Gastroesophageal sphincter (tissue), 3 donors: Measurements from ENCODE around the gene TSPAN9.

Experiments
- CTCF ChIP-seq, 4 experiments: fragments of 200-600 bp in 2 of 4; fragments of 450-650 bp in 2 of 4; sonication (generic) in 1 of 4; IDR thresholded peaks; one replicate each; pipeline ENCODE4 v1.5.1; 2017 to 2019; ENCODE audit warnings: antibody characterized with exemption in 4 of 4, mild to moderate bottlenecking in 2 of 4, moderate library complexity in 2 of 4
- EP300 ChIP-seq: sonication (generic); formaldehyde crosslinking; IDR thresholded peaks from one replicate; pipeline ENCODE4 v1.6.1; 2017; ENCODE audit warnings: antibody characterized with exemption, mild to moderate bottlenecking

GRCh38 chr12:3145546-3146310 lies 68.5 kb downstream of the TSPAN9 start:
- TF ChIP-seq CTCF (IDR thresholded peaks at IDR 0.05) (no peak), EP300 (no peak)
